Activated T-helper 1 cell treated with anti-CD3 and anti-CD28 coated beads, Interleukin-12 subunit alpha, Interleukin-12 subunit beta, Interleukin-2, Interleukin-4 antibody, amounts not matched to agents 30 ng/mL and 10 ng/mL and 1 ng/mL, durations not matched to agents 14 hours and 24 hours and 36 hours (primary cell): ENCODE results near the gene PGAP1. TPM values are rescaled to one million over a fixed set of nuclear protein-coding genes. Genes with fewer than 3 reads are reported as not detected.

Source experiments
- DNase-seq: peaks from one replicate; pipeline ENCODE4 v3.0.0; 2021; ENCODE audit warnings: low spot score
- H3K27ac Mint-ChIP-seq: one replicate; pipeline ENCODE4 v1.8.0; 2021; ENCODE audit warnings: mild to moderate bottlenecking, mixed read lengths
- H3K27me3 Mint-ChIP-seq: one replicate; pipeline ENCODE4 v1.8.0; 2022; ENCODE audit warnings: mild to moderate bottlenecking, moderate library complexity, mixed read lengths; ENCODE audit not compliant: insufficient read depth
- H3K36me3 Mint-ChIP-seq: one replicate; pipeline ENCODE4 v1.8.0; 2021; ENCODE audit warnings: low read depth, mixed read lengths
- H3K4me1 Mint-ChIP-seq: one replicate; pipeline ENCODE4 v1.8.0; 2021; ENCODE audit warnings: low read depth, mixed read lengths
- H3K4me3 Mint-ChIP-seq: one replicate; pipeline ENCODE4 v1.8.0; 2021; ENCODE audit warnings: mild to moderate bottlenecking, moderate library complexity, mixed read lengths
- H3K9me3 Mint-ChIP-seq: one replicate; pipeline ENCODE4 v1.8.0; 2021; ENCODE audit warnings: mixed read lengths
- intact Hi-C: fragments of 100-400 bp; cut with micrococcal nuclease; formaldehyde crosslinking; loops from one replicate; pipeline ENCODE4 v1.15.1; 2024
- total RNA-seq: library from RNA; stranded (reverse); gene quantifications from 2 replicates; pipeline ENCODE4 v1.2.3, GENCODE V29; 2022

Gene PGAP1
- total RNA-seq, 1 donor from 2014 or later, result 30.1 TPM

DNA sequence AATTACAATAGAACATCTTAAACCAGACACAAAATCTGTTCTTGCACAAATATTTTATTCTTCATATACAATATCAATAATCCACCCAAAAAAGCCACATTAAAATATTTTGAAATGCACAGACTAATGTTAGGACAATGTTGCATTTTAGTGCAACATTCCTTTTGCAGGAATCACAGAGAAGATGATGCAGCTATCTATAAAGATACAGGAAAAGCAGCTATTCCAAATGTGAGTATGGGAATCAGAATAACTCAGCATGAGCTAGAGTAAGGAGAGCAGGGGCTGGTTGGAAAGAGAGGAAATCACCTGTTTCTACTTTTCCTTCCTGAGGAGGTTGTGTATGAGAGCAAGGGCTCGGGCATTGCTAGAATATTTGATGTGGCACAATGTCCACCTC is 122.1 kb downstream of the PGAP1 start:
- Mint-ChIP-seq H3K36me3 (peaks cover 5% of the 10 kb centered on the region), H3K4me1 (peaks cover 11% of the 10 kb centered on the region), H3K9me3 (no peaks in the 10 kb centered on the region), H3K4me3 (no peak overlapping the region), H3K27ac (no peak overlapping the region), H3K27me3 (peaks cover 2% of the 10 kb centered on the region)
- intact Hi-C loops, result no loop called here
- DNase-seq, result no peak

DNA sequence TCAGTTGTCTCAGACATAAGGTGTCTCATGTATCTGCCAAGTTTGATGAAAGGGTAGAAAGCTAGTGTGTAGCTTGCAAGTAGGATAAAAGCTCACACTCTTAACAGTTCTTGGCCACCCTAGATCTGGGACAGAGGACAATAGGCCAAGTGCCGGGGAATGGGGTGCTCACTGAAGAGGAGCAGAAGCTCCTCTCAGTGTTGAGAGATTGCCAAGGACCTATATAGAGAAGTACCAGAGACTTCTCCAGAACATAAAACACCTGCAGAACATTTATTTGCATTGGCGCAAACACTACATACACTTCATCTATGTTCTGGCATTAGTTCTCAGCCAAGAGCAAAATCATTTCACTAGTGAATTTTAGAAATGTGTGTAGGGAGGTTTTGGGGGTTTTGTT is 124.1 kb downstream of the PGAP1 start:
- intact Hi-C loops, result no loop called here
- no peak overlapping the region for H3K4me3 Mint-ChIP-seq
- H3K9me3 Mint-ChIP-seq, result no peaks in the 10 kb centered on the region
- H3K4me1 Mint-ChIP-seq, result peaks cover 11% of the 10 kb centered on the region
- H3K27ac Mint-ChIP-seq, result no peak overlapping the region
- peaks cover 2% of the 10 kb centered on the region for H3K27me3 Mint-ChIP-seq
- peaks cover 4% of the 10 kb centered on the region for H3K36me3 Mint-ChIP-seq
- DNase-seq, result no peak

GRCh38 chr2:196801674-196802261 is 124.7 kb downstream of the PGAP1 start:
- no peaks in the 10 kb centered on the region for H3K9me3 Mint-ChIP-seq
- DNase-seq, result no peak
- peaks cover 18% of the 10 kb centered on the region for H3K4me1 Mint-ChIP-seq
- H3K36me3 Mint-ChIP-seq, result peaks cover 10% of the 10 kb centered on the region
- H3K27ac Mint-ChIP-seq, result no peak overlapping the region
- peaks cover 2% of the 10 kb centered on the region for H3K27me3 Mint-ChIP-seq
- no peak overlapping the region for H3K4me3 Mint-ChIP-seq
- intact Hi-C loops, result no loop called here

GRCh38 chr2:196798980-196799379 is 127.5 kb downstream of the PGAP1 start:
- Mint-ChIP-seq H3K36me3 (peaks cover 20% of the 10 kb centered on the region), H3K9me3 (no peaks in the 10 kb centered on the region), H3K4me1 (peaks cover 31% of the 10 kb centered on the region), H3K27ac (peak overlapping the region; percentile 93), H3K4me3 (peak overlapping the region; percentile 96), H3K27me3 (peaks cover 2% of the 10 kb centered on the region)
- intact Hi-C loops, result loop anchor here (1.0 kb wide), 4 partner anchors 16 to 189 kb away; partner anchors contain the start of gene CCDC150
- no peak for DNase-seq

DNA sequence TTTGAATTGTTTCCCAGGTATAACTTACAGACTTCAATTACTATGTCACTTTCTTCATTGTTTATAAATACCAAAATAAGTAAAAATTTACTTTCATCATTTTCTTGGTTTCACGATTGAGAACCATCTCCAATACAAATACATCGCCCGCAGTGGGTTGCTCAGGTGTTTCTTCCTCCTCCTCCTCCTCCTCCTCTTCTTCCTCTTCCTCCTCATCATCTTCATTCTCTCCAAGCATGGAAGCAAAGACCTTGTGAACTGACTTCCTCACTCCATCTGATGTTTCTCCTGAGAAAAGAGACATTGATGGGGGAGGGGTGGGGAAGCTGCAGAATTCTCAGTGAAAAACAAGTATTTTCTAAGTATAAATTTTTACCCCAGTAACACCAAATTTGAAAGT is 133.6 kb downstream of the PGAP1 start:
- Mint-ChIP-seq H3K4me3 (no peak overlapping the region), H3K27me3 (no peaks in the 10 kb centered on the region), H3K9me3 (no peaks in the 10 kb centered on the region), H3K36me3 (peaks cover 50% of the 10 kb centered on the region), H3K27ac (no peak overlapping the region), H3K4me1 (peaks cover 21% of the 10 kb centered on the region)
- intact Hi-C loops, result no loop called here
- DNase-seq, result no peak

GRCh38 chr2:196783431-196784094 is 142.9 kb downstream of the PGAP1 start:
- Mint-ChIP-seq H3K27me3 (no peaks in the 10 kb centered on the region), H3K9me3 (no peaks in the 10 kb centered on the region), H3K27ac (peak overlapping the region; percentile 80), H3K4me3 (peak overlapping the region; percentile 12), H3K4me1 (peaks cover 22% of the 10 kb centered on the region), H3K36me3 (peaks cover 41% of the 10 kb centered on the region)
- no peak for DNase-seq
- intact Hi-C loops, result loop anchor here (1.0 to 10.0 kb wide), 6 partner anchors 16 to 921 kb away; partner anchors contain the start of genes GTF3C3, MARS2 and PGAP1

Other genes starting within 250 kb of the PGAP1 start
- 69.5 and 72.2 TPM in 2 replicates for gene GTF3C3, start 127.0 kb downstream of the PGAP1 start, total RNA-seq
- 0.18 and 0.42 TPM in 2 replicates for gene C2orf66, start 117.4 kb downstream of the PGAP1 start, total RNA-seq